ENCODE results near the gene HBZ.

The HBZ gene

GRCh38 chr16:112153-112840 is 40.1 kb upstream of the HBZ start:
- H3K4me3 Mint-ChIP-seq: no peak overlapping the region
- H3K9me3 Mint-ChIP-seq: no peaks in the 10 kb centered on the region
- H3K27me3 Mint-ChIP-seq (ENCODE audit: low read depth, poor library complexity): peaks cover 2% of the 10 kb centered on the region
- H3K36me3 Mint-ChIP-seq (ENCODE audit: low read depth): peaks cover 44% of the 10 kb centered on the region
- peak overlapping the region; percentile 66 for H3K27ac Mint-ChIP-seq
- no peak for DNase-seq
- peaks cover 12% of the 10 kb centered on the region for H3K4me1 Mint-ChIP-seq
- no peak for TF ChIP-seq CTCF (IDR thresholded peaks at IDR 0.05)

GRCh38 chr16:114327-114726 is 38.1 kb upstream of the HBZ start:
- peaks cover 1% of the 10 kb centered on the region for H3K27me3 Mint-ChIP-seq (ENCODE audit: low read depth, poor library complexity)
- peak overlapping the region; percentile 32 for H3K27ac Mint-ChIP-seq
- peaks cover 41% of the 10 kb centered on the region for H3K36me3 Mint-ChIP-seq (ENCODE audit: low read depth)
- H3K9me3 Mint-ChIP-seq: no peaks in the 10 kb centered on the region
- H3K4me3 Mint-ChIP-seq: no peak overlapping the region
- DNase-seq: no peak
- TF ChIP-seq CTCF (IDR thresholded peaks at IDR 0.05): no peak
- H3K4me1 Mint-ChIP-seq: peaks cover 12% of the 10 kb centered on the region

- H3K9me3 Mint-ChIP-seq: no peaks in the 10 kb centered on the region
- no peaks in the 10 kb centered on the region for H3K27me3 Mint-ChIP-seq (ENCODE audit: low read depth, poor library complexity)
Observed at GRCh38 chr16:116015-116414, 36.4 kb upstream of the HBZ start.

GRCh38 chr16:117379-118365 is 34.8 kb upstream of the HBZ start:
- Mint-ChIP-seq H3K4me1 (peaks cover 11% of the 10 kb centered on the region), H3K27me3 (ENCODE audit: low read depth, poor library complexity) (no peaks in the 10 kb centered on the region), H3K4me3 (no peak overlapping the region), H3K9me3 (no peaks in the 10 kb centered on the region), H3K36me3 (ENCODE audit: low read depth) (peaks cover 23% of the 10 kb centered on the region), H3K27ac (no peak overlapping the region)
- TF ChIP-seq CTCF (IDR thresholded peaks at IDR 0.05): peak; percentile 65
- peak; percentile 76 for DNase-seq

More at GRCh38 chr16:116015-116414, 36.4 kb upstream of the HBZ start:
- no peak for DNase-seq
- Mint-ChIP-seq H3K4me1 (peaks cover 12% of the 10 kb centered on the region), H3K4me3 (no peak overlapping the region), H3K36me3 (ENCODE audit: low read depth) (peaks cover 35% of the 10 kb centered on the region), H3K27ac (no peak overlapping the region)
- no peak for TF ChIP-seq CTCF (IDR thresholded peaks at IDR 0.05)

GRCh38 chr16:118857-119256 is 33.6 kb upstream of the HBZ start:
- Mint-ChIP-seq H3K9me3 (no peaks in the 10 kb centered on the region), H3K36me3 (ENCODE audit: low read depth) (peaks cover 18% of the 10 kb centered on the region), H3K27me3 (ENCODE audit: low read depth, poor library complexity) (peaks cover 3% of the 10 kb centered on the region), H3K4me3 (no peak overlapping the region), H3K27ac (no peak overlapping the region), H3K4me1 (no peaks in the 10 kb centered on the region)
- no peak for TF ChIP-seq CTCF (IDR thresholded peaks at IDR 0.05)
- DNase-seq: no peak
